Karpas-422 (cell line): ENCODE measurements around the gene FAM163B. TPM values are rescaled to one million over a fixed set of nuclear protein-coding genes. Genes with fewer than 3 reads are reported as not detected.
"Not testable (repeated sequence)": the region's sequence is repeated elsewhere in the genome, so short reads cannot be mapped to it uniquely, and the experiment has no call there.

ENCODE experiments used
- DNase-seq: peaks from one replicate; pipeline ENCODE4 v3.0.0-alpha.2; 2015
- H2AFZ ChIP-seq: fragments of 200-600 bp; sonication (generic); 2 replicates; pipeline ENCODE4 v1.6.1; 2014; ENCODE audit warnings: antibody characterized with exemption, low read length, mixed read lengths
- H3K27ac ChIP-seq: fragments of 200-600 bp; sonication (generic); 2 replicates; pipeline ENCODE4 v1.5.1; 2014; ENCODE audit warnings: mild to moderate bottlenecking, low read length, moderate library complexity
- H3K27me3 ChIP-seq: fragments of 200-600 bp; sonication (generic); 2 replicates; pipeline ENCODE4 v1.6.1; 2014; ENCODE audit warnings: low read length, mixed read lengths
- H3K36me3 ChIP-seq: fragments of 200-600 bp; sonication (generic); 2 replicates; pipeline ENCODE4 v1.6.1; 2014; ENCODE audit warnings: low read length, mixed read lengths; ENCODE audit not compliant: insufficient read depth
- H3K4me1 ChIP-seq: fragments of 200-600 bp; sonication (generic); 2 replicates; pipeline ENCODE4 v1.6.1; 2014; ENCODE audit warnings: mild to moderate bottlenecking, low read length, mixed read lengths
- H3K4me2 ChIP-seq: fragments of 200-600 bp; sonication (generic); 2 replicates; pipeline ENCODE4 v1.6.1; 2014; ENCODE audit warnings: low read length, low read depth, mild to moderate bottlenecking; ENCODE audit not compliant: poor library complexity, severe bottlenecking
- H3K4me3 ChIP-seq: fragments of 200-600 bp; sonication (generic); 2 replicates; pipeline ENCODE4 v1.5.1; 2014; ENCODE audit warnings: mild to moderate bottlenecking, antibody characterized with exemption, low read length, mixed read lengths
- H3K79me2 ChIP-seq: fragments of 200-600 bp; sonication (generic); 2 replicates; pipeline ENCODE4 v1.6.1; 2014; ENCODE audit warnings: mild to moderate bottlenecking, low read length, mixed read lengths
- H3K9ac ChIP-seq: fragments of 200-600 bp; sonication (generic); 2 replicates; pipeline ENCODE4 v1.6.0; 2014; ENCODE audit warnings: low read length
- H3K9me2 ChIP-seq: fragments of 200-600 bp; sonication (generic), shearing (Covaris generic); replicated peaks from 2 replicates; pipeline ENCODE4 v1.6.0; 2014; ENCODE audit warnings: mild to moderate bottlenecking, low read length, moderate library complexity; ENCODE audit not compliant: insufficient read depth
- H3K9me3 ChIP-seq: fragments of 300-700, 200-600 bp; sonication (generic); 2 replicates; pipeline ENCODE4 v1.6.1; 2014; ENCODE audit warnings: low read length, mixed read lengths
- H4K20me1 ChIP-seq: fragments of 200-600 bp; sonication (generic); 2 replicates; pipeline ENCODE4 v1.6.1; 2014; ENCODE audit warnings: mild to moderate bottlenecking, antibody characterized with exemption, low read length, low read depth; ENCODE audit not compliant: insufficient read depth
- total RNA-seq: library from RNA; depleted of rRNA; stranded (reverse); fragments of >200 nt; shearing (Covaris generic); gene quantifications from 2 replicates; pipeline ENCODE4 v1.2.3, GENCODE V29; 2014; ENCODE audit warnings: low replicate concordance

FAM163B gene
- total RNA-seq, 1 experiment from 2014 or later = not detected

GRCh38 chr9:133566382-133566781 is 42.8 kb downstream of the FAM163B start:
- Histone ChIP-seq H3K79me2 (no peaks in the 10 kb centered on the region), H3K36me3 (no peaks in the 10 kb centered on the region)

GRCh38 chr9:133564451-133565116 is 44.6 kb downstream of the FAM163B start:
- H3K4me3 ChIP-seq = no peak overlapping the region
- no peaks in the 10 kb centered on the region for H3K9me3 ChIP-seq
- H4K20me1 ChIP-seq = no peaks in the 10 kb centered on the region
- H3K79me2 ChIP-seq = no peaks in the 10 kb centered on the region
- H2AFZ ChIP-seq = no peak overlapping the region
- no peak overlapping the region for H3K4me2 ChIP-seq
- no peaks in the 10 kb centered on the region for H3K27me3 ChIP-seq
- no peak for DNase-seq
- H3K36me3 ChIP-seq = no peaks in the 10 kb centered on the region
- H3K9ac ChIP-seq = no peak overlapping the region
- no peaks in the 10 kb centered on the region for H3K4me1 ChIP-seq
- no peaks in the 10 kb centered on the region for H3K9me2 ChIP-seq
- H3K27ac ChIP-seq = no peak overlapping the region

More at GRCh38 chr9:133566382-133566781, 42.8 kb downstream of the FAM163B start:
- H3K9me2 ChIP-seq = no peaks in the 10 kb centered on the region
- no peaks in the 10 kb centered on the region for H3K27me3 ChIP-seq
- no peak overlapping the region for H3K4me2 ChIP-seq
- DNase-seq = no peak
- H3K27ac ChIP-seq = no peak overlapping the region
- H4K20me1 ChIP-seq = no peaks in the 10 kb centered on the region
- no peaks in the 10 kb centered on the region for H3K9me3 ChIP-seq
- no peak overlapping the region for H3K9ac ChIP-seq
- H2AFZ ChIP-seq = no peak overlapping the region
- no peak overlapping the region for H3K4me3 ChIP-seq
- H3K4me1 ChIP-seq = no peaks in the 10 kb centered on the region

GRCh38 chr9:133563814-133564213 is 45.4 kb downstream of the FAM163B start:
- H3K4me1 ChIP-seq, H3K9me2 ChIP-seq, H3K27me3 ChIP-seq, H3K9me3 ChIP-seq, H3K4me3 ChIP-seq, H3K36me3 ChIP-seq, H3K4me2 ChIP-seq, H3K9ac ChIP-seq, DNase-seq, H4K20me1 ChIP-seq, H2AFZ ChIP-seq, H3K27ac ChIP-seq, H3K79me2 ChIP-seq: not testable (repeated sequence)

- Histone ChIP-seq H4K20me1 (no peaks in the 10 kb centered on the region), H3K27me3 (no peaks in the 10 kb centered on the region), H3K27ac (no peak overlapping the region), H3K4me3 (no peak overlapping the region), H3K9ac (no peak overlapping the region), H3K36me3 (no peaks in the 10 kb centered on the region), H2AFZ (no peak overlapping the region), H3K4me2 (no peak overlapping the region), H3K4me1 (no peaks in the 10 kb centered on the region), H3K9me2 (no peaks in the 10 kb centered on the region), H3K79me2 (no peaks in the 10 kb centered on the region), H3K9me3 (no peaks in the 10 kb centered on the region)
- DNase-seq = no peak
Observed at GRCh38 chr9:133563291-133563796, 45.8 kb downstream of the FAM163B start.

- Histone ChIP-seq H3K27me3 (no peaks in the 10 kb centered on the region), H3K36me3 (no peaks in the 10 kb centered on the region), H4K20me1 (no peaks in the 10 kb centered on the region), H3K4me3 (no peak overlapping the region), H3K9me3 (no peaks in the 10 kb centered on the region), H3K4me2 (no peak overlapping the region), H3K4me1 (no peaks in the 10 kb centered on the region), H3K79me2 (no peaks in the 10 kb centered on the region), H3K27ac (no peak overlapping the region), H3K9ac (no peak overlapping the region), H2AFZ (no peak overlapping the region), H3K9me2 (no peaks in the 10 kb centered on the region)
- DNase-seq = no peak
Observed at GRCh38 chr9:133562611-133563290, 46.4 kb downstream of the FAM163B start.

GRCh38 chr9:133561976-133562554 is 47.1 kb downstream of the FAM163B start:
- no peak overlapping the region for H3K4me2 ChIP-seq
- no peaks in the 10 kb centered on the region for H4K20me1 ChIP-seq
- H3K4me1 ChIP-seq = no peaks in the 10 kb centered on the region
- no peak for DNase-seq
- H3K9ac ChIP-seq = no peak overlapping the region
- no peaks in the 10 kb centered on the region for H3K79me2 ChIP-seq
- no peak overlapping the region for H3K27ac ChIP-seq
- no peaks in the 10 kb centered on the region for H3K9me3 ChIP-seq
- no peaks in the 10 kb centered on the region for H3K9me2 ChIP-seq
- no peak overlapping the region for H2AFZ ChIP-seq
- no peaks in the 10 kb centered on the region for H3K36me3 ChIP-seq
- no peaks in the 10 kb centered on the region for H3K27me3 ChIP-seq
- no peak overlapping the region for H3K4me3 ChIP-seq

GRCh38 chr9:133560944-133561343 is 48.2 kb downstream of the FAM163B start:
- no peaks in the 10 kb centered on the region for H3K9me3 ChIP-seq
- no peak overlapping the region for H3K4me3 ChIP-seq
- no peak overlapping the region for H2AFZ ChIP-seq
- H3K9me2 ChIP-seq = no peaks in the 10 kb centered on the region
- no peaks in the 10 kb centered on the region for H3K27me3 ChIP-seq
- no peak overlapping the region for H3K9ac ChIP-seq
- no peaks in the 10 kb centered on the region for H3K79me2 ChIP-seq
- no peak overlapping the region for H3K27ac ChIP-seq
- no peaks in the 10 kb centered on the region for H4K20me1 ChIP-seq
- H3K4me2 ChIP-seq = no peak overlapping the region
- DNase-seq = no peak
- H3K36me3 ChIP-seq = no peaks in the 10 kb centered on the region
- no peaks in the 10 kb centered on the region for H3K4me1 ChIP-seq

- Histone ChIP-seq H3K27me3 (no peaks in the 10 kb centered on the region), H3K4me1 (no peaks in the 10 kb centered on the region), H3K9ac (no peak overlapping the region), H3K4me2 (no peak overlapping the region), H4K20me1 (no peaks in the 10 kb centered on the region), H2AFZ (no peak overlapping the region), H3K27ac (no peak overlapping the region), H3K9me2 (no peaks in the 10 kb centered on the region), H3K36me3 (no peaks in the 10 kb centered on the region), H3K9me3 (no peaks in the 10 kb centered on the region), H3K4me3 (no peak overlapping the region), H3K79me2 (no peaks in the 10 kb centered on the region)
- DNase-seq = no peak
Observed at GRCh38 chr9:133560311-133560710, 48.9 kb downstream of the FAM163B start.
